ENCODE results near the gene PDE6A.
"Not testable (repeated sequence)": the region's sequence is repeated elsewhere in the genome, so short reads cannot be mapped to it uniquely, and the experiment has no call there.

The PDE6A gene

GRCh38 chr5:149953436-149954121, 9.0 kb upstream of the PDE6A start:
- DNase-seq (ENCODE audit: low read depth), result no peak

GRCh38 chr5:149951138-149951749, 6.7 kb upstream of the PDE6A start:
- no peak for DNase-seq (ENCODE audit: low read depth)

DNA sequence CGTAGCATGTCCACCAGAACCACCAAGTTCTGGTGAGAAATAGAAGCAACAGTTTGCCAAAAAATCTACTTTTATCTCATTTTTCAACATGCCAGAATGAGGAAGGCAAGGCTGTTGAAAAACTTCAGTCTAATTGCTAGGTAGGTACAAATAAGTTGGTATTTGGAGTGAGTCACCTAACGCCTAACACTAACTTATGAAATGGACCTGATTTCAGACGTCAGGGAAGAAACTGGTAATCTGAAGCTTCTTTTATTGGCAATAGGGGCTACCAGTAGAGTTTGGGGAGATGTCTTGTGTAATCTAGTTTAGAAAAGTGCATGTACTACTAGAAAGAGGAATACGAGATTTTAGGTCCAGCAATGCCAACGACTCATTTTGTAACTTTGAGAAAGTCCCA, 4.4 kb upstream of the PDE6A start:
- no peak for DNase-seq (ENCODE audit: low read depth)

GRCh38 chr5:149946118-149946517, 1.5 kb upstream of the PDE6A start:
- no peak for DNase-seq (ENCODE audit: low read depth)

GRCh38 chr5:149943177-149943949, 1.2 kb downstream of the PDE6A start:
- DNase-seq (ENCODE audit: low read depth), result not testable (repeated sequence)

- DNase-seq (ENCODE audit: low read depth), result not testable (repeated sequence)
Measured at GRCh38 chr5:149942741-149943169, 1.8 kb downstream of the PDE6A start.

GRCh38 chr5:149942199-149942598, 2.4 kb downstream of the PDE6A start:
- no peak for DNase-seq (ENCODE audit: low read depth)

DNA sequence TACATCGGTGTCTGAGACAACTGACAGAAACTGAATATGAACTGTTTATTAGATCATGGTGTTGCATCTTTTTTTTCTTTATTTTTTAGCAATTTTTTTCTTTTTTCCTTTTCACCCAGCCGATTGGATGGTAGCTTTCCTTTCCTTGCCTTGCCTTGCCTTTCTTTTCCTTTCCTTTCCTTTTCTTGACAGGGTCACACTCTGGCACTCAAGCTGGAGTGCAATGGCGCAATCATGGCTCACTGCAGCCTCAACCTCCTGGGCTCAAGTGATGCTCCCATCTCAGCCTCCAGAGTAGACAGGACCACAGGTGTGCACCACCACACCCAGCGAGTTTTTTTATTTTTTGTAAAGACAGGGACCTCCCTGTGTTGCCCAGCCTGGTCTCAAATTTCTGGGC, 2.8 kb downstream of the PDE6A start:
- DNase-seq (ENCODE audit: low read depth), result no peak

GRCh38 chr5:149940941-149941644, 3.5 kb downstream of the PDE6A start:
- no peak for DNase-seq (ENCODE audit: low read depth)

DNA sequence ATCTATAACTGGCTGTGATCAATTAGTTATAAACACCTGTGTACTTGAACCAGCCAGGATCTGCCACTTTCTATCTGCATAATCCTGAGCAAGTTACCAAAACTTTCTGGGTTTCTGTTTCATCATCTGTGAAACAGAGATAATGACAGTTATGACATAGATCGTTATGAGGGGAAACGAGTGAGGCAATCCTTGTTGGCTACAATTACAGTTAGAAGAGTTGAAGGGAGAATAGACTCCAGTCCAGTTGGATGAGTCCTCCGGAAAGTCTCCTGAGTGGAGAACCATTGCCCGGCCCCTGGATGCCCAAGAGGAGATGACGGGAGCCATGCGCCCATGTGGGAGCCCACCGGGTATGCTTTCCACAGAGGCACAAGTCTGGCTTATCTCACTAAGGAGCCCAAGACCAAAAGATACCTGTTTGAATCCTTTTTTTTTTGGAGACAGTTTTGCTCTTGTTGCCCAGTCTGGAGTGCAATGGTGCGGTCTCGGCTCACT, 4.5 kb downstream of the PDE6A start:
- no peak for DNase-seq (ENCODE audit: low read depth)

DNA sequence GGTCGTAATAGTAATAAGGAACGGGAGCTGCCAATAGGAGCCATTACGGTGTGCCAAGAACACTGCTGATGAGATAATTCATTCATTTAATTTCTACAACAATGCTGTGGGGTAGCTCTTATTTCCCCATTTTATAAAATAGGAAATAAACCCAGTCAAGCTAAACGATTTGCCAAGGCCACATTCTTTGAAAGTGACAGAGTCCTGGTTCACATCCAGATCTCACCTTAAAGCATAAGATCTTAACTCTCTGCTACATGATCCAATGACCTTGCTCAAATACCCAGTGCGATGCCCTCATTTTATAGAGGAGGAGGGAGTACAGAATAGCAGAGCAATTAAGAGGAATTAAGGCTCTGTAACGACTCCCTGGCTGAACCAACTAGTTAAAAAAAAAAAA, 5.0 kb downstream of the PDE6A start:
- no peak for DNase-seq (ENCODE audit: low read depth)

DNA sequence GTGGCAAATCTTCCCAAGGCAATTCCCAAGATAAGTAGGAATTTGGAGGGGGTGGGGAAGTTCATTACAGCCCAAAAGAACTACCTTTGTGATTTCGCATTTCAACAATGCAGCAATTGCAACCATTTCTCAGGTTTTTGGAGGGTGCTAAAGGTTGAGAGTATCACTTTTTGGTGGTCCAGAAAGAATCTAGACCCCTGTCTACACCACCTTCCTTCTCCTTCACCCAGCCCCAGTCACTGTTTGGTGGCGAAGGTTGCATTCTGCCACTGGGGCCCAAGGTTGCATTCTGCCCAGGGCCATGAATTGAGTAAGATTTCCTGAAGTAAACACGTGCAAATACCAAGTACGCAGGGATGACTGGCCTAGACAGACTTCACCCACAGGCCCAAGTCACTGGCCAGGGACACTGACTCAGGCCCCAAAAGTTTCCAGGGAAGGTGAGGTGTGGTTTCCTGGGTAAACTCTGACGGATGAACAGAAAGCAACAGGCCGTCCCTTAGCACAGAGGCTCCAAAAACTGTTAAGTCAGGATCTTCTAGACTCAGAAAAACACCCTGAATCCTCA, 5.7 kb downstream of the PDE6A start:
- DNase-seq (ENCODE audit: low read depth), result no peak

GRCh38 chr5:149938279-149938678, 6.3 kb downstream of the PDE6A start:
- no peak for DNase-seq (ENCODE audit: low read depth)

- no peak for DNase-seq (ENCODE audit: low read depth)
Measured at GRCh38 chr5:149937610-149938009, 7.0 kb downstream of the PDE6A start.

GRCh38 chr5:149936700-149937091, 7.9 kb downstream of the PDE6A start:
- no peak for DNase-seq (ENCODE audit: low read depth)

- no peak for DNase-seq (ENCODE audit: low read depth)
Measured at GRCh38 chr5:149936044-149936699, 8.4 kb downstream of the PDE6A start.

- no peak for DNase-seq (ENCODE audit: low read depth)
Measured at GRCh38 chr5:149935431-149935901, 9.1 kb downstream of the PDE6A start.

GRCh38 chr5:149932445-149933350, 11.9 kb downstream of the PDE6A start:
- no peak for DNase-seq (ENCODE audit: low read depth)

DNA sequence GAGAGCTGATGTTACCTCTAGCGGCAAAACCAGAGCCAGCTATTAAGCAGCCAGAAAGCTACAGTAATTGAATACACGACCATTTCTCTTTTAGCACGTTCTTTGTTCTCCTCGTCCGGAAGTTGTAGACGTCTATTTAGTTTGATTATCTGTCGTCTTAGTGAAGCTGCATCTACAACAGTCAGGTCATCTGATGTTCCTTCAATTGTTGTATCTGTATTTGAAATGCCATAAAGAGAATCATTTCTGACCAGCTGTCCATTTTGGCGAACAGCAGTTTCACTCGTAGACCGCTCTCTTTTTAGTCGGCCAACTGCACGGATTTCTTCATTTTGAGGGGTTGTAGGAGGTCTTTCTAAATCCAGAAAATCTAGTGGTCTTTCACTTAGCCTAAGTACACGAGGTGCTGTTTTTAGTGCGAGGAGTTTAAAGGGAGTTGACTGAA, 12.6 kb downstream of the PDE6A start:
- DNase-seq (ENCODE audit: low read depth), result no peak
